DMS 273 treated with DMSO at 0.1 percent for 48 hours (cell line): ENCODE data around the gene RCBTB2.
"Not testable (repeated sequence)": the region's sequence is repeated elsewhere in the genome, so short reads cannot be mapped to it uniquely, and the experiment has no call there.

Source experiments
- DNase-seq: peaks from one replicate; lab custom pipeline; 2025; lab: John Stamatoyannopoulos, UW

The RCBTB2 gene

DNA sequence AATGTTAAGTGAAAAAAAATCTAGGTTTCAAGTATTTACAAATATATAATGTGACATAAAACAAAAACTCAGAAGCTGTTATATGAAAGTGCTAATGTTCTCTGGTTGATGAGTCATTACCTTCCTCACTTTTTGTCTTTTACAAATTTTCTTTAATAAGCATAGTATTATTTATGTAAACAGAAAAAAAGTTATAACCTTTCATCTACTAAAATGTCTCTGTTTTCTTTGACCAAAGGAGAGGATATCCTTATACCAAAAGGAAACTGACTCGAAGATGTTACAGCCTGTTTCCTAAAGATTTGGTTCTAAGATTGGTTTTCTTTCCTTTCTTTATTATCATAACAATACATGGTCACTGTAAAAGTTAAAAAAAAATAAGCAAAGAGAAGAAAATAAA, 38.0 kb downstream of the RCBTB2 start:
- no peak for DNase-seq

- DNase-seq, result no peak
Observed at GRCh38 chr13:48493851-48494250, 39.0 kb downstream of the RCBTB2 start.

DNA sequence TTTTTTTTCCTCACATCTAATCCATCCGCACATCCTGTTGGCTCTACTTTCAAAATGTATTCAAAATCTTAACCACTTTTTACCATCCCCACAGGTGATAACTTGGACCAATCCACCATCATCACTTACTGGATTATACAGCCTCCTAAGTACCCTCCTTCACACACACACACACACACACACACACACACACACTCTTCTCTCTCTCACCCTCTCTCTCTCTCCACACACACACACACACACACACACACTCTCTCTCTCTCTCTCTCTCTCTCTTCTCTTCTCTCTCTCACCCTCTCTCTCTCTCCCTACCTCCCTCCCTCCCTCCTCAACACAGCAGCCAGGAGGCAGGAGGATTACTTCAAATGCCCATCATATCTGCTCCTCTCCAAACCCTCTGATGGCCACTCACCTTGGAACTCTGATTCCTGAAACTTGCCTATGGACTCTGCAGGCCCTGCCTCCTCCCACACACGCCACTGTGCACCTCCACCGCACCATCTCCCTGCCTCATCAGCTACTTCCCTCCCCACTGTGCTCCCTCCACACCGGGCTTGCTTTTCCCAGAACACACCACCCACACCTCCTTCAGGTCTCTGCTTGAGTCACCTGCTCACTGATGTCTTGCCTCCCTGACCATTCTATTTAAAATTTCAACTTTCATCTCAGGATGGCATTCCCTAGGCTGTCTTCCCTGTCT, 39.7 kb downstream of the RCBTB2 start:
- DNase-seq, result no peak

GRCh38 chr13:48492470-48493065, 40.3 kb downstream of the RCBTB2 start:
- DNase-seq, result no peak

DNA sequence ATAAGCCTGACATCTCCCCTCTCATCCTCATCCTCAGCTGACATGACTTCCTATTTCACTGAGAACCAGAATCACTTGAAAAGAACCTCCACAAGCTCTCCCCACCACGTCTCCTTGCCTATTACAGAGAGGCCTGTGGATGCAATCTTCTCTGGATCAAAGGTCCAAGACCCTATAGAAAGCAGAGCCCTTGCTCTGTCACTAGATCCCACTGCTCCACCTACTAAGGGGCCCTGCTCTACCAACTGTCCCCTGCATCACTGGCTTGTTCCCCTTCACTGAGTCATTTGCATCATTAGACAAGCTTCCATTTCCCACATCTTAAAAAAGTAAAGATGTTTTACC, 40.8 kb downstream of the RCBTB2 start:
- no peak for DNase-seq

DNA sequence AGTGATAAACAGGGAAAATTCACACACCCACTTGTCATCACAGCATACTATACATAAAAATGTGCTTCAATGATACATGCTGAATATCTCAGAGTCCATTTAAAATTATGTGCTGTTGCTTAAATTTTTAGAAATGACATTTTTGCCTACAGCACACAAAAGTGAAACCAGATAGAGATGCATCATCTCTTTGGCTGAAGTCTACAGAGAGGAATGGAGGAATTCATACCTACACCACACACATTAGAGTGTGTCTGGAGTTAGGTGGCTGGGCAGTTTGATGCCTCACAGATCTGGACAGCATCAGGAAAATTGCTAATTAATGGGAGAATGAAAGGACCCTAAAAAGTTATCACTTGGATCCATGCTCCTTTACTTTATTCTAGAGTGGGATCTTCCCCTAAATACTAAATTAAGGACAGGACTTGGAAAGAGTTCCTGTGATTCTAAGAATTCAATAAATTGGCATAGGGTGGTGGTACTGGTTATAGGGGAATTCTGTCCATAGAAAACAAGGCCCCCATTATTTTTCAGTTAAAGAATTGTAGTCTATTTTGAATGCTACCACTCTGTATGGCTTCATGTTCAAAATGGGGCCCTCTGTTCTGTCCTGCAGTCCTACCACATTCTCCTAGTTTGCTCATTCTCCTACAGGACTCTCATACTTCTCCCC, 41.3 kb downstream of the RCBTB2 start:
- no peak for DNase-seq

GRCh38 chr13:48490241-48490640, 42.6 kb downstream of the RCBTB2 start:
- DNase-seq, result no peak

DNA sequence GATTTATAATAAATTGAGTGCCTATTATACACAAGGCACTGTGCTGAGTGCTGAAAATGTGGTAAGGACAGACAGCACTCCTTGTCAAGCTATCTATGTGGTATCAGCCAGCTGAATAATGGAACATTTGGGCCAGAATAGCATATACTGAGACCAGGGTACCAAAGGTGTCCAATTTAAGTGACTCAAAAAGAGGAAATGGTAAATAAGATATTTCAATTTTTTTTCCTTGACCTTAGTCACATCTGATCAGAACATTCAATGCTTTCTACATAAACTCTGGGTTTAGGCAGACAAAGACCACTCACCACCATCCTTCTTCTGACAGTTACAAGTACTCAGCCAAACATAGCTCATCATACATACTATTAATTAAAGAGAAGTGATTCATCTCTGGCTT, 43.2 kb downstream of the RCBTB2 start:
- DNase-seq, result no peak

GRCh38 chr13:48488995-48489394, 43.9 kb downstream of the RCBTB2 start:
- DNase-seq, result no peak

DNA sequence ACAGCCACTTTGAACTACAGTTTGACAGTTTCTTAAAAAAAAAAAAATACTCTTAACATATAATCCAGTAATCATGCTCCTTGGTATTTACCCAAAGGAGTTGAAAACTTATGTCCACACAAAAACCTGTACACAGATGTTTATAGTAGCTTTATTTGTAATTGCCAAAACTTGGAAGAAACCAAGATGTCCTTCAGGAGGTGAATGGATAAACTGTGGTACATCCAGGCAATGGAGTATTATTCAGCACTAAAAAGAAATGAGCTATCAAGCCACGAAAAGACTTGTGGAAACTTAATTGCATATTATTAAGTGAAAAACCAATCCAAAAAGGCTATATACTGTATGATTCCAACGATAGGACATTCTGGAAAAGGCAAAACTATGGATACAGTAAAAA, 44.9 kb downstream of the RCBTB2 start:
- no peak for DNase-seq

DNA sequence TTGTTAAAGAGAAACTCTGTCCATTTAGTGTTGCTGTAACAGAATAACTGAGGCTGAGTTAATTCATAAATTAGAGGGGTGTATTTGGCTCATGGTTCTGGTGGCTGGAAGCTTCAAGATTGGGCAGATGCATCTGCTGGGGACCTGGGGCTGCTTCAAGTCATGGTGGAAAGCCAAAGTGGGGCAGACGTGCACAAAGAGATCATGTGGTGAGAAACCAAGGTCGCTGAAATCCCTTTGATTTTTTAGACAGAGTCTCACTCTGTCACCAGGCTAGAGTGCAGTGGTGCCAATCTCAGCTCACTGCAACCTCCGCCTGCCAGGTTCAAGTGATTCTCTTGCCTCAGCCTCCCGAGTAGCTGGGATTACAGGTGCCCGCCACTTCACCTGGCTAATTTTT, 46.0 kb downstream of the RCBTB2 start:
- no peak for DNase-seq

GRCh38 chr13:48486362-48486761, 46.5 kb downstream of the RCBTB2 start:
- DNase-seq, result no peak

GRCh38 chr13:48485432-48485831, 47.4 kb downstream of the RCBTB2 start:
- DNase-seq, result no peak

DNA sequence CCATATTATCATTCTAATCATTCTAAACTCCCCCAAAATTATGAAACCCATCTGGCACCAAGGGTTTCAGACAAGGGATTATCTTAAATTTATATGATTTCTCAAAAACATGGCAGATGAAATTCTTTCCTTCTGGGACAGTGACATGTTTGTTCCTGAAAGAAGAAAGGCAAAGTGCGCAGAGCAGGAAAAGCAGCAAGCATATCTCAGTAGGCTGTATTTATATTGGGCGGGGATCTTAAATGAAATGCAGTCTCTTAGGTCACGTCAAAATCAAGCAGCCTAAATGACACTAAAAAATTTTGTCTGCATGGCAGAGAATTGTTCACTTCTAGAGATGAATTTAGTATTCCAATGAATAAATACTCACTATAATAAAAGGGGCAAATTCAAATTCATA, 49.3 kb downstream of the RCBTB2 start:
- DNase-seq, result no peak

- no peak for DNase-seq
Observed at GRCh38 chr13:48478391-48478790, 54.5 kb downstream of the RCBTB2 start.

GRCh38 chr13:48477191-48477855, 55.6 kb downstream of the RCBTB2 start:
- no peak for DNase-seq

DNA sequence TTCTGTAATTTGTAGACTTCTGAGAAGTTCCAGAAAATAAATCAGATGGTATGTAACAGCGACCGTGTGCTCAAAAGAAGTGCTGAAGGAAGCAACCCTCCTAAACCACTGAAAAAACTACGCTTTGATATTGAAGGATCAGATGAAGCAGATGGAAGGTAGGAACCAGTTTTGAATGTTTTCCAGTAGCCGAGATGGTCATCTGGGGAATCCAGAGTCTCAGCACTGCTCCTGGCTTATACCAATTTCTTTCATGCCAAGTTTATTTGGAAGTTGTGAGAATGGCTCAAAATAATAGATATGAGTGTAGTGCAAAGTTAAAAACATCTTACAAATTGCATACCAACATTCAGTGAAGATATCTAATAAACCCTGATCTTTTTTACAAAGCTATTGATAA, 56.2 kb downstream of the RCBTB2 start:
- no peak for DNase-seq

DNA sequence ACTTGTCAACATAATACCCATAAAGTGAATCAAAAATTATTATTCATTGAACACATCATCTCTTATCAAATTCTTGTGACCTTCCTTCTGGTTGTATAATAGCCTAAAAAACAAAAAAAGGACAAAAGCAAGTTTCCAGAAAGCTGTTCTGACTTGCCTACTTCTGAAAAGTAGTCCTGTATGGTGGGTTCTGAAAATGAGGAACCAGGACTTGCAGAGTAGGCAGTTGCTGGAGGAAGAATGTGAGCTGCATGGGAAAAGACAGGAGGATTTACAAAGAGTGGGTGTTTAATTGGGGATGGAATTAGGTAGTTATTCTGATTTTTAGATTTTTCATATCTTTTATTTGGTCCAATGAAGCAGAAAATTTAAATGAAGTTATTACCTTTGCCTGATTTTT, 56.7 kb downstream of the RCBTB2 start:
- DNase-seq, result no peak

DNA sequence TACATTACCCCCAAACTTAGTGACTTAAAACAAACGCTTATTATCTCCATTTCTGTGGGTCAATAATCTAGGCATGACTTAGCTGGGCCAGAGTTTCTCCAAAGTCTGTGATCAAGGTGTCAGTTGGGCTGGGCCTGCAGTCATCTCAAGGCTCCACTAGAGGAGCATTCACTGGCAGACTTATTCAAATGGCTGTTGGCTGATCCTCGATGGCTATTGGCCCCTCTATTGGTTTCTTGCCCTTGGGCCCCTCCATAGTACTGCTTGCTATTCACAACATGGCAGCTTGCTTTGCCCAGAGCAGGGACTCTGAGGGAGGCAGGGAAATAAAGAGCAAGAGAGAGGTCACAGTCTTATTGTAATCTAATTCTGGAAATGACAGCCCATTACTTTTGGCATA, 57.6 kb downstream of the RCBTB2 start:
- DNase-seq, result no peak

GRCh38 chr13:48457578-48458242, 75.2 kb downstream of the RCBTB2 start:
- DNase-seq, result no peak

- no peak for DNase-seq
Observed at GRCh38 chr13:48456546-48456945, 76.3 kb downstream of the RCBTB2 start.

DNA sequence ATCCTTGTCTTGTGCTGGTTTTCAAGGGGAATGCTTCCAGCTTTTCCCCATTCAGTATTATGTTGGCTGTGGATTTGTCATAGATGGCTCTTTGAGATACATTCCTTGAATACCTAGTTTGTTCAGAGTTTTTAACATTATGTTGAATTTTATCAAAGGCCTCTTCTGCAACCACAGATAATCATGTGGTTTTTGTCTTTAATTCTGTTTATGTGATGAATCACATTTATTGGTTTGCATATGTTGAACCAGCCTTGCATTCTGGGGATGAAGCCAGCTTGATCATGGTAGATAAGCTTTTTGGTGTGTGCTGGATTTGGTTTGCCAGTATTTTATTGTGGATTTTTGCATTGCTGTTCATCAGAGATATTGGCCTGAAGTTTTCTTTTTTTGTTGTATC, 81.7 kb downstream of the RCBTB2 start:
- not testable (repeated sequence) for DNase-seq

GRCh38 chr13:48449656-48450055, 83.2 kb downstream of the RCBTB2 start:
- no peak for DNase-seq
